HG03342 (cell line): ENCODE results near the gene INTS3.
"Not testable (repeated sequence)": the region's sequence is repeated elsewhere in the genome, so short reads cannot be mapped to it uniquely, and the experiment has no call there.

Source experiments
- ATAC-seq: cut with Tn5 transposase; IDR thresholded peaks from one replicate; pipeline ENCODE4 v1.9.1; 2021; ENCODE audit warnings: mild to moderate bottlenecking, moderate library complexity; ENCODE audit not compliant: unreplicated experiment

The INTS3 gene

DNA sequence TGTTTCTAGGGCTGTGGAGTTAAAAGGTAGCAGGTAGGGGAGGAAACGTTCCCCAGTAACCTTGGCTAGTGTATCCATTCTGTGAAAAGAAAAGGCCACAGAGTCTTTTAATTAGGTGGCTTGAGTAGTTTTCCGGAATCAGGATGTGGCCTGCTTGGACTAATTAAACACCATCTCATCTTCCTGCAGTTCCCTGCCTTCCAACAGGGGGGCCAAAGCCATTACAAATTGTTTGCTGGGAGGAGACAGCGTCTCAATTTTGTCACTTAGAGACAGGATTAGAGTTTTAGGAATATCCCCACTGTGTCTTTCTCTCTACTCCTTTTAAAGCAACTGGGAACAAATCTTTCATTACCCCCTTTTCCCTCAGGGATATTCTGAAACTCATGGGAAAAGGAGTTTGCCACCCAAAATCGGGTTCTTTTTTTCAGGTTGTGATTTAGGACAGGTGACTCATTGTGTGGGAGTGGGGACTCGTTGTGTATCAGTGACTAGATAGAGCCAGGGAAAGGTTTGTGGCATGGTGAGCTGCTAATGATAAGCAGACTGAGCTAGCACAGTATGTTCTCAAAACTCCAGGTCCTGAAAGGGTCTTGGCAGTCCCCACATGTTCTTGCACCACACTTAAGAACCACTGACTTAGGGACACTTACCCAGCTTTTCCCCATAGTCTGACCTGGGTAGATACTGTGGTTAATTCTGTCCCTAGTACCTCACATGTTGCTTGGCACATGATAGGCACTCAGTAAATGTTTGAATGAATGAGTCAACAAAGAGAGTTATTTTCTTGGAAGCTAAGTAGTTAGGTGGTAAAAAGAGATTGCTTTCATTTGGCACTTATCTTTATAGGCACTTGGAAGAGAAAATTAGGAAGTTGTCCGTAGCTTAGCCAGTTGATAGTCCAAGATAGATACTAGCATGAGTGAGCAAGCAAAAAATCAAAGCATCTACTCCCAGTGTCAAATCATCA, 22.5 kb downstream of the INTS3 start:
- ATAC-seq: no peak

DNA sequence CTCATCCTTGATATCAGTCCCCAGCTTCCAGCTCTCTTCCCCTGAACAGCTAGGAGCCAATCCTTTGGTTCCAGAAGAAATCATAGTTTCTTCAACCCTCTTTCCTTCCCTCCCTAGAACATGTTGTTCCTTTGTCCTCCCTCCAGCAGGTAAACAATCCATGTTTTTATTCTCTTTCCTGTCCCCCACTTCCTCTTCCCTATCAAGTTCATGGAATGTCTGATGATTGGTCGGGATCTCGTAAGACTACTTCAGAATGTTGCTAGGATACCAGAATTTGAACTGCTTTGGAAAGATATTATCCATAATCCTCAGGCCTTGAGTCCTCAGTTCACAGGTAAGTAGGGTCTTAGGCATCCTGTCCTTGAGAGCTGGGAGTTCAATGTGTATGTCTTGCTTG, 24.2 kb downstream of the INTS3 start:
- ATAC-seq: no peak

DNA sequence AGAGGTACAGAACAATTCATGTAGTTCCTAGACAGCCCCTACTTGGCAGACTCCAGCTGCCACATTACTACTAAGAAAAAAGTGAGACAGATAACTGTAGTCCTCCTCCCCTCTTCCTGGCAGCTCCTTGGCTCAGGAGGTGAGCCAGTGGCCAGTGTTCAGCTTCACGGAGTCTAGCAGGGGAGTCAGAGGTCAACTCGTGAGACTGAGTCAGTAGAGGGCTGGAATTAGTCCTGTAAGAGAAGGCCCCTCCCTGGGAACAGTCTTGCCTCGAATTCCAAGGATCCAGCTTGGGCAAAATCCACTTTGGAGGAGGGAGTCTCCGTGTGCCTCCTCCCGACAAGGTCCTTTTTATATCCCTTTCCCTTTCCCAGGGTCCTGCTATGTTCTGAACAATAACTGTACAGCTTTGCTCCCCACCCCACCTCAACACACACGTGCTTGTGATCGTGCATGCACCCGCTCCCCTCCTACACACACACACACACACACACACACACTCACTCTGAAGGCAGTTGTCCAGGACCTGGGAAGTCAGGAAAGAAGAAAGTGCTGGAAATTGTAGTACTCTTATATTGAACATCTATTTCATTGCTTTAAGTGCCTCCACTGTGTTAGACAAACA, 24.8 kb downstream of the INTS3 start:
- no peak for ATAC-seq

GRCh38 chr1:153754266-153754665, 26.4 kb downstream of the INTS3 start:
- ATAC-seq: no peak

DNA sequence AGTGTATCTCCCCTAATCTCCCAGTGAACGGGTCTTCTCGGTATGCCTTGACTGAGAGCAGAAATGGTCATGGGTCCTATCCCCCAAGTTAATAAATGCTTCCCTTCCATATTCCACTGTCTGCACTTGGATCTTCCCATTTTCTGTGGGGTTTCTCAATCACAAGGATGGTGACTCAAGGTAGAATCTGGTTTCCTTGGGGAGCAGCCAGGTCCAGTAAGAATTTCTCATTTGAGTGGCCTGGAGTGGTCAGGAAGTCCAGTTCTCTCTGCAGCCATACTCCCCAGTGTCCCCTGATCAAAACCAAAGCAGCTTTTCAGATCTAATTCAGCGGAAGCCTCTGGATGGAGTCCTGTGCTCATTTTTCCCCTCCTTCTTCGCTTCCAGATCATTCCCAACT, 32.6 kb downstream of the INTS3 start:
- no peak for ATAC-seq

- ATAC-seq: no peak
These were observed 35.7 kb downstream of the INTS3 start for GRCh38 chr1:153763365-153764225.

DNA sequence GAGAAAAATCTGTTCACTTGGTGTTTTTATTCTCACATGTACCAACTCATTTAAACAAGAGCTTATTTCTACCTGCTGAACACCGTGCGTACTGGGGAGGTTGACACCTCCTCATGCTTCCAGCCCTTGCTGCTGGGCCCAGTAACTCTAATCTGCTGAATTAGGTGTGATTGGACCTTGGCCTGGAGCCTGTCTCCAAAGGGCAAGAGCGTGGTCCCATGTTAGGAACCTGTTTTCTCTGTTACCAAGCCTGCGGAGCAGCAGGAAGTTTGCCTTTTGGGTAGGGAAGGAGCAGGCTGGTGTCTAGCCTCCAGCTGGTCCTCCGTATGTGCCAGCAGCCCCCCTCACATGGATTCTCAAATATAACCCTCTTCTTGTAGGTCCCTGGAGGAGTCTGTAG, 36.5 kb downstream of the INTS3 start:
- no peak for ATAC-seq

GRCh38 chr1:153766663-153767062, 38.8 kb downstream of the INTS3 start:
- not testable (repeated sequence) for ATAC-seq

- ATAC-seq: no peak
These were observed 39.7 kb downstream of the INTS3 start for GRCh38 chr1:153767519-153767918.

GRCh38 chr1:153768316-153769181, 40.7 kb downstream of the INTS3 start:
- no peak for ATAC-seq

- no peak for ATAC-seq
These were observed 41.4 kb downstream of the INTS3 start for GRCh38 chr1:153769221-153769620.

GRCh38 chr1:153770797-153771196, 42.9 kb downstream of the INTS3 start:
- ATAC-seq: no peak

GRCh38 chr1:153771261-153771660, 43.4 kb downstream of the INTS3 start:
- no peak for ATAC-seq

DNA sequence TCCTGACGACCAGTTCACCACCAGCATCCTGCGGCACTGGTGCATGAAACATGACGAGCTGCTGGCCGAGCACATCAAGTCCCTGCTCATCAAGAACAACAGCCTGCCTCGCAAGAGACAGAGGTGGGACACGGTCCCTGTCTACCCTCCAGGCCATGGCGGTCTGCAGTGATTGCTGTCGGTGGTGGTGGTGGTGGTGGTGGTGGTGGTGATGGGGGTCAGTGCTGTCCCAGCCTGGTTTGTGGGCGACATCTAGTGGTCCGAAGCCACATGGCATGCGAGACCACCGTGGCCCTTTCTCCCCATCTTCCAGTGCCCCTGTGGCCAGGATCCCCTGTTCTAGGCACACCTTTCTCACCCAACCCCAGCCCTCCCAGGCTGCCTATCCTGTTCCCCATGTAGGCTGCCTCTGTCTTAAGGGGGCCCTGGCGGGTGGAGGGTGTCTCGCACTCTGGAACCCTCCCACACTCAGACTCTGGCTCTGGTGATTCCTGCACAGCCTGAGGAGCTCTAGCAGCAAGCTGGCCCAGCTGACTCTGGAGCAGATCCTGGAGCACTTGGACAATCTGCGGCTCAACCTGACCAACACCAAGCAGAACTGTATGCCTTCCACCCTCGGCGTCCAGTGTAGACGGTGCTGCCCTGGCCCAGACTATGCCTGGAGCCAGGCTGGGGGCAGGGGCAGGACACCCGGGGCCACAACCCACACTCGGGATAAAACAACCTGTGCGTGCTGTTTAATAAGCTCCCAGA, 44.2 kb downstream of the INTS3 start:
- ATAC-seq: no peak

DNA sequence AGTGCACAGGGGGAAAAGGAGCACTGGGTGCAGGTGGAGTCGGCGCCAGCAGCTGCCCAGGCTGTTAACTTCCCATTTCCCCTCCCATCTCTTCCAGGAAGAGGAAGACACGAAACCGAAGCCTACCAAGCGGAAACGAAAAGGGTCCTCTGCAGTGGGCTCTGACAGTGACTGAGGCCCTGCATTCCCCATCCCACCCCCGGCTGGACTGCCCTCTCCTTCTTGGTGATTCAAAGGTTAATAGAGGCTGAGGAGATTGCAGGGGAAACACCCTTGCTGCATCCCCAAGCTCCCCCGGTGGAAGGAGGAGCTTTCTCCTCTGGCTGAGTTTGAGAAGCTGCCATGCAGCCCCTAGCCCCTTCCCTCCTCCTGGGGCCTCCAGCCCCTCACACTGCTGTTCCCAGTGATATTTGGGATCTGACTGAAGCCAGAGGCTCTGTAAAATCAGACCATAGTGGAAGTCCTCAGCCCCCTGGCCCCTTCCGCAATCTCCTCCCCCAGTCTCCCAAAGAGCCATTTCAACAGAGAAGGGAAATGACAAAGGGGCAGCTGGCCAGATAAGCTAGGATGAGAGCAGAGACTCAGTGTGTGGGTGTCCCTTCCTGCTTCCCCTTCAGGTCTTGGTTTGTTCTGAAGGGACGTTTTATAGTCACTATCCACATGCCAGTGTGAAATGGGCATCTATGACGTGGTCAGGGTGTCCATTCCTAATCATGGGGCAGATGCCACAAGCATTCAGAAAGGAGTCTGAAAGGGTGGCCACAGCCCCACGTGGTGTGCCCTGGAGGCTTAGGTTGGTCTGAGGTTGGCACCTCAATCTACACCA, 45.5 kb downstream of the INTS3 start:
- no peak for ATAC-seq

- no peak for ATAC-seq
These were observed 46.3 kb downstream of the INTS3 start for GRCh38 chr1:153774026-153774595.

- peak; percentile 21 for ATAC-seq
These were observed 47.1 kb downstream of the INTS3 start, which contains the start of gene SLC27A3 for GRCh38 chr1:153774780-153775457. Gene SLC27A3, plus strand, starts transcription at chr1:153775407. Its CDS starts 91 bp downstream, at chr1:153775498.
